Smooth muscle cell (in vitro differentiated cells): Measurements from ENCODE around the gene NDE1. TPM values are rescaled to one million over a fixed set of nuclear protein-coding genes. Genes with fewer than 3 reads are reported as not detected.
A peak's percentile ranks its signal among the peaks of the same experiment; 100 is the strongest.
"Not testable (repeated sequence)": the region's sequence is repeated elsewhere in the genome, so short reads cannot be mapped to it uniquely, and the experiment has no call there.

Source experiments
- DNase-seq: peaks from one replicate; lab custom pipeline; 2025; ENCODE audit not compliant: unreplicated experiment; lab: John Stamatoyannopoulos, UW
- H2AFZ ChIP-seq: fragments of 200-600 bp; sonication (generic); 2 replicates; pipeline ENCODE4 v1.6.0; 2016; ENCODE audit warnings: antibody characterized with exemption, low read depth, mild to moderate bottlenecking
- H3F3A ChIP-seq: fragments of 200-600 bp; sonication (generic); 2 replicates; pipeline ENCODE4 v1.6.0; 2017; ENCODE audit warnings: antibody characterized with exemption, low read depth
- H3K27ac ChIP-seq: fragments of 200-600 bp; sonication (generic); 2 replicates; pipeline ENCODE4 v1.5.1; 2016; ENCODE audit warnings: low read depth, mild to moderate bottlenecking
- H3K27me3 ChIP-seq: fragments of 200-600 bp; sonication (generic); 2 replicates; pipeline ENCODE4 v1.6.1; 2016; ENCODE audit warnings: low read depth, mild to moderate bottlenecking
- H3K36me3 ChIP-seq: fragments of 200-600 bp; sonication (generic); 2 replicates; pipeline ENCODE4 v1.5.1; 2016; ENCODE audit warnings: low read depth
- H3K4me1 ChIP-seq: fragments of 200-600 bp; sonication (generic); 2 replicates; pipeline ENCODE4 v1.5.1; 2016; ENCODE audit warnings: low read depth
- H3K4me2 ChIP-seq: fragments of 200-600 bp; sonication (generic); 2 replicates; pipeline ENCODE4 v1.6.0; 2016; ENCODE audit warnings: mild to moderate bottlenecking
- H3K4me3 ChIP-seq: fragments of 200-600 bp; sonication (generic); 2 replicates; pipeline ENCODE4 v1.5.1; 2016; ENCODE audit warnings: mild to moderate bottlenecking
- H3K79me2 ChIP-seq: fragments of 200-600 bp; sonication (generic); 2 replicates; pipeline ENCODE4 v1.6.0; 2016; ENCODE audit warnings: low read depth, mild to moderate bottlenecking
- H3K9ac ChIP-seq: fragments of 200-600 bp; sonication (generic); 2 replicates; pipeline ENCODE4 v1.6.0; 2016; ENCODE audit warnings: low read depth
- H3K9me3 ChIP-seq: fragments of 200-600 bp; sonication (generic); replicated peaks from 2 replicates; pipeline ENCODE4 v1.5.1; 2016; ENCODE audit warnings: low read depth
- H4K20me1 ChIP-seq: fragments of 200-600 bp; sonication (generic); 2 replicates; pipeline ENCODE4 v1.6.0; 2016; ENCODE audit warnings: low read depth
- WGBS: methylation state at CpG from one replicate; pipeline ENCODE4 v1.1.7; 2016; ENCODE audit warnings: low lambda C conversion rate; 5-methylcytosine and 5-hydroxymethylcytosine counted together
- polyA plus RNA-seq: library from polyadenylated mRNA; unstranded; fragments of >200 nt; fragmentation: Nextera tagmentation; extraction: Ambion mirVana; gene quantifications from 2 replicates; pipeline ENCODE4 v1.2.1, GENCODE V29; 2016
- total RNA-seq: library from RNA; depleted of rRNA; stranded (reverse); fragments of >200 nt; gene quantifications from 2 replicates; pipeline ENCODE4 v1.2.3, GENCODE V29; 2014
- TF ChIP-seq, protein P1 (sequence below): fragments of 200-600 bp; sonication (generic); IDR thresholded peaks from 2 replicates; pipeline ENCODE4 v1.5.1; 2017; ENCODE audit warnings: borderline replicate concordance, mild to moderate bottlenecking, antibody characterized with exemption; ENCODE audit not compliant: insufficient read depth, poor library complexity, severe bottlenecking

The NDE1 gene
- total and polyA plus RNA-seq, 2 experiments from 2014 or later: 12.2 to 17.9 TPM

DNA sequence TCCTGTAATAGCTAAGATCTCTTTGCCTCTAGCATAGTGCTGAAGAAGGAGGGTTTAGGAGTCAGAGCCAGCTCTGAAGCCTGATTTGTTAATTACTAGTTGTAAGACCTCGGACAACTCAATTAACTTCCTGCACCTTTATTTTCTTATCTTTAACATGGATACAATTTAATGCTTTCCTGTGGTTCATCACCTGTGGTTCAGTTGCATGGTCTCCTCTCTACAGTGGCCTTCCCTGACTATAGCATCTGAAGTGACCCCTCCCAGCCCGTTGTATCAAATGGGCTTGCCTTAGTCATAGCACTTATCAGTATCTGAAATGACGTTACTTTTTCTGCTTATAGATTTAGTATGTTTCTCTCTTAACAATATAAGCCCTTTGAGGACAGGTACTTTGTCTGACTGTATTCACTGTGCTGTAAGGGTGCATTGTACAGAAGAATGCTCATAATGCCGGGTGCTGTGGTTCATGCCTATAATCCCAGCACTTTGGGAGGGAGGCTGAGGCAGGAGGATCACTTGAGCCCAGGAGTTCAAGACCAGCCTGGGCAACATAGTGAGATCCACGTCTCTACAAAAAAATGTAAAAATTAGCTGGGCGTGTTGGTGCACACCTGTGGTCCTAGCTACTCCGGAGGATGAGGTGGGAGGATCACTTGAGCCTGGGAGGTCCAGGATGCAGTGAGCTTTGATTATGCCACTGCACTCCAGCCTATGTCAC is 2.6 kb upstream of the NDE1 start:
- DNase-seq: no peak
- Histone ChIP-seq H3K27ac (no peak overlapping the region), H4K20me1 (no peaks in the 10 kb centered on the region), H3F3A (peaks cover 11% of the 10 kb centered on the region), H3K79me2 (peaks cover 22% of the 10 kb centered on the region), H3K27me3 (no peaks in the 10 kb centered on the region), H3K36me3 (no peaks in the 10 kb centered on the region), H3K4me1 (peaks cover 10% of the 10 kb centered on the region), H2AFZ (no peak overlapping the region), H3K4me3 (no peak overlapping the region), H3K9ac (no peak overlapping the region), H3K9me3 (no peaks in the 10 kb centered on the region), H3K4me2 (no peak overlapping the region)
- TF ChIP-seq, protein P1, sequence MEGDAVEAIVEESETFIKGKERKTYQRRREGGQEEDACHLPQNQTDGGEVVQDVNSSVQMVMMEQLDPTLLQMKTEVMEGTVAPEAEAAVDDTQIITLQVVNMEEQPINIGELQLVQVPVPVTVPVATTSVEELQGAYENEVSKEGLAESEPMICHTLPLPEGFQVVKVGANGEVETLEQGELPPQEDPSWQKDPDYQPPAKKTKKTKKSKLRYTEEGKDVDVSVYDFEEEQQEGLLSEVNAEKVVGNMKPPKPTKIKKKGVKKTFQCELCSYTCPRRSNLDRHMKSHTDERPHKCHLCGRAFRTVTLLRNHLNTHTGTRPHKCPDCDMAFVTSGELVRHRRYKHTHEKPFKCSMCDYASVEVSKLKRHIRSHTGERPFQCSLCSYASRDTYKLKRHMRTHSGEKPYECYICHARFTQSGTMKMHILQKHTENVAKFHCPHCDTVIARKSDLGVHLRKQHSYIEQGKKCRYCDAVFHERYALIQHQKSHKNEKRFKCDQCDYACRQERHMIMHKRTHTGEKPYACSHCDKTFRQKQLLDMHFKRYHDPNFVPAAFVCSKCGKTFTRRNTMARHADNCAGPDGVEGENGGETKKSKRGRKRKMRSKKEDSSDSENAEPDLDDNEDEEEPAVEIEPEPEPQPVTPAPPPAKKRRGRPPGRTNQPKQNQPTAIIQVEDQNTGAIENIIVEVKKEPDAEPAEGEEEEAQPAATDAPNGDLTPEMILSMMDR: no peak
- 83% methylated on average over 7 of the region's 7 CpGs for WGBS

GRCh38 chr16:15648135-15648730 is 1.8 kb upstream of the NDE1 start:
- WGBS: 94% methylated on average over 9 of the region's 9 CpGs

DNA sequence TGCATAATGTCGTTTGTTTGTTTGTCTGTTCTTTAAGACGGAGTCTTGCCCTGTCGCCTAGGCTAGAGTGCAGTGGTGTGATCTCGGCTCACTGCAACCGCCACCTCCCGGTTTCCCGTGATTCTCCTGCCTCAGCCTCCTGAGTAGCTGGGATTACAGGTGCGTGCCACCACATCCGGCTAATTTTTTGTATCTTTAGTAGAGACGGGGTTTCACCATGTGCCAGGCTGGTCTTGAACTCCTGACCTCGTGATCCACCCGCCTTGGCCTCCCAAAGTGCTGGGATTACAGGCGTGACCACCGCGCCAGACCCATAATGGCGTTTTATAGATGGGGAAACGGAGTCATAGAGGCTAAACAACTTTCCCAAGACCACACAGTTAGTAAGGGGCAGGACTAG is 734 bp upstream of the NDE1 start:
- H3K79me2 ChIP-seq: peaks cover 39% of the 10 kb centered on the region
- H4K20me1 ChIP-seq: peaks cover 18% of the 10 kb centered on the region
- not testable (repeated sequence) for DNase-seq, H3K36me3 ChIP-seq, H3K27ac ChIP-seq, H3K9ac ChIP-seq, H3K9me3 ChIP-seq, H3K4me1 ChIP-seq, H3K27me3 ChIP-seq
- 76% methylated on average over 17 of the region's 17 CpGs for WGBS
- H3K4me2 ChIP-seq: peak overlapping the region; percentile 95
- peaks cover 16% of the 10 kb centered on the region for H3F3A ChIP-seq
- peak overlapping the region; percentile 83 for H2AFZ ChIP-seq
- peak overlapping the region; percentile 93 for H3K4me3 ChIP-seq

More at GRCh38 chr16:15648135-15648730, 1.8 kb upstream of the NDE1 start:
- H3K27me3 ChIP-seq: no peaks in the 10 kb centered on the region
- TF ChIP-seq, protein P1: no peak
- no peak overlapping the region for H3K4me2 ChIP-seq
- H3K4me1 ChIP-seq: peaks cover 10% of the 10 kb centered on the region
- no peaks in the 10 kb centered on the region for H3K9me3 ChIP-seq
- H2AFZ ChIP-seq: no peak overlapping the region
- H3K79me2 ChIP-seq: peaks cover 29% of the 10 kb centered on the region
- peaks cover 7% of the 10 kb centered on the region for H4K20me1 ChIP-seq
- DNase-seq: no peak
- H3K36me3 ChIP-seq: no peaks in the 10 kb centered on the region
- no peak overlapping the region for H3K9ac ChIP-seq
- peaks cover 18% of the 10 kb centered on the region for H3F3A ChIP-seq
- H3K4me3 ChIP-seq: no peak overlapping the region
- H3K27ac ChIP-seq: no peak overlapping the region

- Histone ChIP-seq H2AFZ (peak overlapping the region; percentile 83), H3K4me3 (peak overlapping the region; percentile 93), H3K27ac (no peak overlapping the region), H3K4me1 (no peaks in the 10 kb centered on the region), H3K27me3 (no peaks in the 10 kb centered on the region), H3K9ac (no peak overlapping the region), H3F3A (peaks cover 16% of the 10 kb centered on the region), H3K4me2 (peak overlapping the region; percentile 95), H4K20me1 (peaks cover 20% of the 10 kb centered on the region), H3K9me3 (no peaks in the 10 kb centered on the region), H3K79me2 (peaks cover 43% of the 10 kb centered on the region), H3K36me3 (no peaks in the 10 kb centered on the region)
- 3% methylated on average over 14 of the region's 14 CpGs for WGBS
- TF ChIP-seq, protein P1: no peak
- DNase-seq: no peak
Observed at GRCh38 chr16:15649727-15650018, 372 bp upstream of the NDE1 start.
